GM23338 (cell line): ENCODE results near the gene CCDC152. TPM values are rescaled to one million over a fixed set of nuclear protein-coding genes. Genes with fewer than 3 reads are reported as not detected.
"Not testable (repeated sequence)": the region's sequence is repeated elsewhere in the genome, so short reads cannot be mapped to it uniquely, and the experiment has no call there.

ENCODE experiments used
- ATAC-seq: fragments of 200-7000 bp; cut with Tn5 transposase; 3 replicates; pipeline ENCODE4 v1.9.1; 2020
- DNase-seq: peaks from one replicate; pipeline ENCODE4 v3.0.0-alpha.2; 2015; ENCODE audit warnings: low spot score
- H2AFZ ChIP-seq: fragments of 200-600 bp; sonication (generic); 2 replicates; pipeline ENCODE4 v1.8.0; 2016; ENCODE audit warnings: antibody characterized with exemption, mild to moderate bottlenecking, moderate library complexity
- H3F3A ChIP-seq: fragments of 200-600 bp; sonication (generic); replicated peaks from 2 replicates; pipeline ENCODE4 v1.8.0; 2017; ENCODE audit warnings: antibody characterized with exemption, mixed run types, low read depth
- H3K27ac ChIP-seq: fragments of 200-600 bp; sonication (generic); 2 replicates; pipeline ENCODE4 v1.6.1; 2016; ENCODE audit warnings: low read depth
- H3K27me3 ChIP-seq: fragments of 200-600 bp; sonication (generic); 2 replicates; pipeline ENCODE4 v1.8.0; 2016; ENCODE audit warnings: mild to moderate bottlenecking, mixed run types, moderate library complexity; ENCODE audit not compliant: insufficient read depth
- H3K36me3 ChIP-seq: fragments of 200-600 bp; sonication (generic); 2 replicates; pipeline ENCODE4 v1.8.0; 2016; ENCODE audit warnings: mild to moderate bottlenecking; ENCODE audit not compliant: insufficient read depth
- H3K4me1 ChIP-seq: fragments of 200-600 bp; sonication (generic); 2 replicates; pipeline ENCODE4 v1.8.0; 2016; ENCODE audit warnings: mild to moderate bottlenecking, moderate library complexity; ENCODE audit not compliant: insufficient read depth
- H3K4me2 ChIP-seq: fragments of 200-600 bp; sonication (generic); 2 replicates; pipeline ENCODE4 v1.7.1; 2017; ENCODE audit warnings: mixed run types
- H3K4me3 ChIP-seq: fragments of 200-600 bp; sonication (generic); 2 replicates; pipeline ENCODE4 v1.6.1; 2016; ENCODE audit warnings: mixed run types
- H3K79me2 ChIP-seq: fragments of 200-600 bp; sonication (generic); replicated peaks from 2 replicates; pipeline ENCODE4 v1.8.0; 2017; ENCODE audit warnings: mild to moderate bottlenecking; ENCODE audit not compliant: insufficient read depth
- H3K9me2 ChIP-seq: fragments of 200-600 bp; sonication (generic); 2 replicates; pipeline ENCODE4 v1.8.0; 2017; ENCODE audit not compliant: insufficient read depth
- H4K20me1 ChIP-seq: fragments of 200-600 bp; sonication (generic); replicated peaks from 2 replicates; pipeline ENCODE4 v1.8.0; 2017; ENCODE audit warnings: mild to moderate bottlenecking; ENCODE audit not compliant: insufficient read depth
- H3K27ac Mint-ChIP-seq: 2 replicates; pipeline ENCODE4 v1.8.0; 2020; ENCODE audit warnings: inconsistent platforms, mild to moderate bottlenecking, moderate library complexity, mixed read lengths
- H3K27me3 Mint-ChIP-seq: 3 replicates; pipeline ENCODE4 v1.8.0; 2022; ENCODE audit warnings: low read depth, mild to moderate bottlenecking, moderate library complexity, mixed read lengths, inconsistent platforms; ENCODE audit not compliant: insufficient read depth, poor library complexity
- H3K36me3 Mint-ChIP-seq: 3 replicates; pipeline ENCODE4 v1.8.0; 2021; ENCODE audit warnings: low read depth, mild to moderate bottlenecking, inconsistent platforms, moderate library complexity, mixed read lengths
- H3K4me1 Mint-ChIP-seq: 3 replicates; pipeline ENCODE4 v1.8.0; 2020; ENCODE audit warnings: mild to moderate bottlenecking, inconsistent platforms, mixed read lengths
- H3K4me3 Mint-ChIP-seq: 3 replicates; pipeline ENCODE4 v1.8.0; 2021; ENCODE audit warnings: moderate library complexity, mild to moderate bottlenecking, inconsistent platforms, mixed read lengths
- H3K9me3 Mint-ChIP-seq: 3 replicates; pipeline ENCODE4 v1.8.0; 2020; ENCODE audit warnings: moderate library complexity, mild to moderate bottlenecking, inconsistent platforms, mixed read lengths
- CREB1 ChIP-seq: fragments of 250-450 bp; sonication (Bioruptor Pico); IDR thresholded peaks from 2 replicates; pipeline ENCODE4 v1.5.0; 2020; ENCODE audit warnings: low read depth, mild to moderate bottlenecking, moderate library complexity
- CTCF ChIP-seq, 2 experiments: fragments of 200-600 bp in 1 of 2; sonication (generic) in 1 of 2; conservative IDR thresholded peaks; 2 replicates each; pipeline versions ENCODE4 v1.5.1 to v1.6.1; 2016 to 2017; ENCODE audit warnings: antibody characterized with exemption in 2 of 2, low read depth in 2 of 2, mild to moderate bottlenecking in 2 of 2, moderate library complexity in 1 of 2
- ETS1 ChIP-seq: IDR thresholded peaks from 2 replicates; pipeline ENCODE4 v1.6.1; 2016; ENCODE audit warnings: antibody characterized with exemption
- EZH2phosphoT487 ChIP-seq: fragments of 200-600 bp; sonication (generic); IDR thresholded peaks from one replicate; pipeline ENCODE4 v1.8.1; 2018; ENCODE audit warnings: antibody characterized with exemption; ENCODE audit not compliant: unreplicated experiment
- JUNB ChIP-seq: IDR thresholded peaks from one replicate; pipeline ENCODE4 v1.6.1; 2016; ENCODE audit warnings: antibody characterized with exemption; ENCODE audit not compliant: unreplicated experiment
- NANOG ChIP-seq: IDR thresholded peaks from 2 replicates; pipeline ENCODE4 v1.6.1; 2016; ENCODE audit warnings: antibody characterized with exemption, borderline replicate concordance
- POLR2AphosphoS5 ChIP-seq: IDR thresholded peaks from 2 replicates; pipeline ENCODE4 v1.6.1; 2016; ENCODE audit warnings: antibody characterized with exemption, low read depth
- REST ChIP-seq: IDR thresholded peaks from one replicate; pipeline ENCODE4 v1.6.1; 2018; ENCODE audit warnings: antibody characterized with exemption; ENCODE audit not compliant: unreplicated experiment
- STAT1 ChIP-seq: IDR thresholded peaks from one replicate; pipeline ENCODE4 v1.6.1; 2016; ENCODE audit warnings: antibody characterized with exemption; ENCODE audit not compliant: unreplicated experiment
- ZNF114 ChIP-seq: fragments of 250-450 bp; sonication (Bioruptor Pico); IDR thresholded peaks from 2 replicates; pipeline ENCODE4 v1.5.0; 2020; ENCODE audit warnings: mild to moderate bottlenecking, moderate library complexity
- ZNF462 ChIP-seq: fragments of 250-450 bp; sonication (Bioruptor Pico); IDR thresholded peaks from 2 replicates; pipeline ENCODE4 v1.5.0; 2020; ENCODE audit warnings: mild to moderate bottlenecking, moderate library complexity
- polyA plus RNA-seq: library from polyadenylated mRNA; unstranded; fragments of >200 nt; fragmentation: Nextera tagmentation; extraction: Ambion mirVana; gene quantifications from 2 replicates; pipeline ENCODE4 v1.2.1, GENCODE V29; 2016
- total RNA-seq: library from RNA; depleted of rRNA; stranded (reverse); fragments of >200 nt; shearing (Covaris generic); gene quantifications from 2 replicates; pipeline ENCODE4 v1.2.3, GENCODE V29; 2014

Gene CCDC152
- total and polyA plus RNA-seq, 2 experiments from 2014 or later, result 16.2 to 75.9 TPM

- H3K27ac Mint-ChIP-seq, H3K27me3 Mint-ChIP-seq, H3K9me3 Mint-ChIP-seq, H3K36me3 Mint-ChIP-seq, H3K4me3 Mint-ChIP-seq, H3K27me3 ChIP-seq, H3K4me2 ChIP-seq, H3K9me2 ChIP-seq, H3K4me3 ChIP-seq, H3F3A ChIP-seq, H3K79me2 ChIP-seq, H3K4me1 Mint-ChIP-seq, H3K36me3 ChIP-seq, H3K27ac ChIP-seq, DNase-seq, H3K4me1 ChIP-seq, ATAC-seq, H2AFZ ChIP-seq, H4K20me1 ChIP-seq: not testable (repeated sequence)
Measured at GRCh38 chr5:42844408-42844807, 87.8 kb downstream of the CCDC152 start.

GRCh38 chr5:42848545-42848944 is 91.9 kb downstream of the CCDC152 start:
- Histone ChIP-seq H3K27ac (no peak overlapping the region), H3K27me3 (no peaks in the 10 kb centered on the region), H3K4me2 (no peak overlapping the region), H3K79me2 (no peaks in the 10 kb centered on the region), H3F3A (no peaks in the 10 kb centered on the region), H4K20me1 (no peaks in the 10 kb centered on the region), H2AFZ (no peak overlapping the region), H3K9me2 (no peaks in the 10 kb centered on the region), H3K4me1 (no peaks in the 10 kb centered on the region), H3K36me3 (no peaks in the 10 kb centered on the region), H3K4me3 (no peak overlapping the region)
- no peaks in the 10 kb centered on the region for H3K27me3 Mint-ChIP-seq
- DNase-seq (no peak), ATAC-seq (no peak)
- peaks cover 3% of the 10 kb centered on the region; the same call in 1 of the 3 replicates for H3K9me3 Mint-ChIP-seq
- no peak overlapping the region for H3K27ac Mint-ChIP-seq
- H3K4me3 Mint-ChIP-seq, result no peak overlapping the region
- H3K36me3 Mint-ChIP-seq, result no peaks in the 10 kb centered on the region
- H3K4me1 Mint-ChIP-seq, result no peaks in the 10 kb centered on the region
- TF ChIP-seq JUNB (no peak), ETS1 (no peak), STAT1 (no peak), EZH2phosphoT487 (no peak), ZNF462 (CRISPR knock-in tag) (no peak), REST (no peak), NANOG (no peak), POLR2AphosphoS5 (no peak), CTCF (conservative IDR thresholded peaks at IDR 0.05; ENCODE audit: low read depth in 2 of 2) (no peak), CREB1 (no peak), ZNF114 (CRISPR knock-in tag) (no peak)
